GM21717 (cell line): ENCODE data around the gene RASEF.

ENCODE experiments used
- ATAC-seq: cut with Tn5 transposase; IDR thresholded peaks from one replicate; pipeline ENCODE4 v1.9.1; 2021; ENCODE audit warnings: mild to moderate bottlenecking, moderate library complexity; ENCODE audit not compliant: unreplicated experiment

The RASEF gene

GRCh38 chr9:83015897-83016296 is 47.0 kb downstream of the RASEF start:
- ATAC-seq, result no peak

- no peak for ATAC-seq
Observed at GRCh38 chr9:83013867-83014605, 48.9 kb downstream of the RASEF start.

GRCh38 chr9:83012922-83013838 is 49.8 kb downstream of the RASEF start:
- no peak for ATAC-seq

- no peak for ATAC-seq
Observed at GRCh38 chr9:83012168-83012921, 50.6 kb downstream of the RASEF start.

GRCh38 chr9:83011611-83012010 is 51.3 kb downstream of the RASEF start:
- ATAC-seq, result no peak

GRCh38 chr9:83007521-83008300 is 55.2 kb downstream of the RASEF start:
- ATAC-seq, result no peak

GRCh38 chr9:83006378-83006777 is 56.6 kb downstream of the RASEF start:
- ATAC-seq, result peak; percentile 61

GRCh38 chr9:83005963-83006362 is 57.0 kb downstream of the RASEF start:
- no peak for ATAC-seq

GRCh38 chr9:83005361-83005760 is 57.6 kb downstream of the RASEF start:
- no peak for ATAC-seq

- ATAC-seq, result no peak
Observed at GRCh38 chr9:83002329-83002728, 60.6 kb downstream of the RASEF start.

GRCh38 chr9:83000765-83001164 is 62.2 kb downstream of the RASEF start:
- ATAC-seq, result no peak

GRCh38 chr9:82998409-82998808 is 64.5 kb downstream of the RASEF start:
- no peak for ATAC-seq

GRCh38 chr9:82997476-82998140 is 65.3 kb downstream of the RASEF start:
- no peak for ATAC-seq

GRCh38 chr9:82996941-82997340 is 66.0 kb downstream of the RASEF start:
- no peak for ATAC-seq

GRCh38 chr9:82993856-82994605 is 68.9 kb downstream of the RASEF start:
- no peak for ATAC-seq

- no peak for ATAC-seq
Observed at GRCh38 chr9:82991671-82992070, 71.3 kb downstream of the RASEF start.

- ATAC-seq, result no peak
Observed at GRCh38 chr9:82989929-82990328, 73.0 kb downstream of the RASEF start.

GRCh38 chr9:82988488-82988887 is 74.5 kb downstream of the RASEF start:
- no peak for ATAC-seq
